GM19328 (cell line): ENCODE measurements around the gene PPP5C.
"Not testable (repeated sequence)": the region's sequence is repeated elsewhere in the genome, so short reads cannot be mapped to it uniquely, and the experiment has no call there.

Experiments
- ATAC-seq: cut with Tn5 transposase; IDR thresholded peaks from one replicate; pipeline ENCODE4 v1.9.1; 2021; ENCODE audit warnings: mild to moderate bottlenecking, moderate library complexity; ENCODE audit not compliant: unreplicated experiment

The PPP5C gene

GRCh38 chr19:46428239-46429135 lies 81.6 kb downstream of the PPP5C start, which contains the start of gene PNMA8C:
Gene PNMA8C, minus strand, starts transcription at chr19:46428936. Its CDS starts 577 bp downstream, at chr19:46428359.
- no peak for ATAC-seq

- no peak for ATAC-seq
Measured at GRCh38 chr19:46429999-46430398, 83.1 kb downstream of the PPP5C start.

- ATAC-seq = no peak
Measured at GRCh38 chr19:46431824-46432223, 84.9 kb downstream of the PPP5C start.

GRCh38 chr19:46433470-46433869 lies 86.6 kb downstream of the PPP5C start:
- ATAC-seq = not testable (repeated sequence)

- no peak for ATAC-seq
Measured at GRCh38 chr19:46435009-46435408, 88.1 kb downstream of the PPP5C start.

- not testable (repeated sequence) for ATAC-seq
Measured at GRCh38 chr19:46435689-46436088, 88.8 kb downstream of the PPP5C start.
